Measurements from ENCODE around the gene BPIFB3. TPM values are rescaled to one million over a fixed set of nuclear protein-coding genes. Genes with fewer than 3 reads are reported as not detected.

Gene BPIFB3
- total RNA-seq, 1 donor from 2014 or later = not detected

DNA sequence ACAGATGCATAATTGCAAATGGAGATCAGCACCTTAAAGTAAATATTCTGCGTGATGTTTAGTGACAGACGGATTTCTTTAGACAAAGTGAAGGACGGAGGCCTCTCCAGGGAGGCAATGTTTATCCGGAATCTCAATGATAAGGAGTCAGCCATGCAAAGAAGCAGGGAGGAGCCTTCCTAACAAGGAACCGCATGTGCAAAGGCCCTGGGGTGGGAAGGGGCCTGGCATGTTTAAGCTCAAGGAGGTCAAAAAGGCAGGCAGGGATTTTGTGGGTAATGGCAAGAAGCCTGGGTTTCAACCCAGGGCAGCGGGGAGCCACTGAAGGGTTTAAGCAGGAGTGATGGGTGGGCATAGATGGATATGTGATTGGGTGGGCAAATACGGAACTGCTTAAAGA lies 678 bp downstream of the BPIFB3 start:
- no peaks in the 10 kb centered on the region for H3K9me3 ChIP-seq
- intact Hi-C loops (cut with DNase I) = no loop called here
- TF ChIP-seq, protein P1, sequence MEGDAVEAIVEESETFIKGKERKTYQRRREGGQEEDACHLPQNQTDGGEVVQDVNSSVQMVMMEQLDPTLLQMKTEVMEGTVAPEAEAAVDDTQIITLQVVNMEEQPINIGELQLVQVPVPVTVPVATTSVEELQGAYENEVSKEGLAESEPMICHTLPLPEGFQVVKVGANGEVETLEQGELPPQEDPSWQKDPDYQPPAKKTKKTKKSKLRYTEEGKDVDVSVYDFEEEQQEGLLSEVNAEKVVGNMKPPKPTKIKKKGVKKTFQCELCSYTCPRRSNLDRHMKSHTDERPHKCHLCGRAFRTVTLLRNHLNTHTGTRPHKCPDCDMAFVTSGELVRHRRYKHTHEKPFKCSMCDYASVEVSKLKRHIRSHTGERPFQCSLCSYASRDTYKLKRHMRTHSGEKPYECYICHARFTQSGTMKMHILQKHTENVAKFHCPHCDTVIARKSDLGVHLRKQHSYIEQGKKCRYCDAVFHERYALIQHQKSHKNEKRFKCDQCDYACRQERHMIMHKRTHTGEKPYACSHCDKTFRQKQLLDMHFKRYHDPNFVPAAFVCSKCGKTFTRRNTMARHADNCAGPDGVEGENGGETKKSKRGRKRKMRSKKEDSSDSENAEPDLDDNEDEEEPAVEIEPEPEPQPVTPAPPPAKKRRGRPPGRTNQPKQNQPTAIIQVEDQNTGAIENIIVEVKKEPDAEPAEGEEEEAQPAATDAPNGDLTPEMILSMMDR (IDR thresholded peaks at IDR 0.05) = no peak
- no peaks in the 10 kb centered on the region for H3K36me3 ChIP-seq
- H3K27ac ChIP-seq = no peak overlapping the region
- H3K4me3 ChIP-seq = no peak overlapping the region
- H3K27me3 ChIP-seq = no peaks in the 10 kb centered on the region
- no peaks in the 10 kb centered on the region for H3K4me1 ChIP-seq
- no peak for DNase-seq (ENCODE audit: low spot score in 2 of 2)

DNA sequence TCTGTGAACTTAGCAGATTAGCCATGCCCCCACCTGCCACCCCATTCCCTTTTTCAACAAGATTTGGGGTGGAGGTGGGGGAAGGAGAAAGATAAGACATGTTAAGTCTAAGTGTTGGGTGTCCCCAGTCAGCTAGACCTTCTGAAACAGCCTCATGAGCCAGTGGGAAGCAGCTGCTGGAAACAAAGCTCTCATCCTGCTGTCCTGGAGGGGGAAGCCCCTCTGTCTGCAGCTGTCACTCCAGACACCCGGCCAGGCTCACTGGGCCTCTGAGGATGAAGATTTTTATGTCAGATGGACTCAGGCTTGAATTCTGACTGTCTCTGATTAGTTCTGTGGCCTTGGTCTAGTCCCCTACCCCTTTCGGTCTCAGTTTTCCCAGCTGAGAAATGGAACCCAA lies 1.1 kb downstream of the BPIFB3 start:
- TF ChIP-seq, protein P1 (IDR thresholded peaks at IDR 0.05) = no peak
- Histone ChIP-seq H3K4me3 (no peak overlapping the region), H3K27ac (no peak overlapping the region), H3K27me3 (no peaks in the 10 kb centered on the region), H3K36me3 (no peaks in the 10 kb centered on the region), H3K9me3 (no peaks in the 10 kb centered on the region), H3K4me1 (no peaks in the 10 kb centered on the region)
- DNase-seq (ENCODE audit: low spot score in 2 of 2) = no peak
- intact Hi-C loops (cut with DNase I) = no loop called here

DNA sequence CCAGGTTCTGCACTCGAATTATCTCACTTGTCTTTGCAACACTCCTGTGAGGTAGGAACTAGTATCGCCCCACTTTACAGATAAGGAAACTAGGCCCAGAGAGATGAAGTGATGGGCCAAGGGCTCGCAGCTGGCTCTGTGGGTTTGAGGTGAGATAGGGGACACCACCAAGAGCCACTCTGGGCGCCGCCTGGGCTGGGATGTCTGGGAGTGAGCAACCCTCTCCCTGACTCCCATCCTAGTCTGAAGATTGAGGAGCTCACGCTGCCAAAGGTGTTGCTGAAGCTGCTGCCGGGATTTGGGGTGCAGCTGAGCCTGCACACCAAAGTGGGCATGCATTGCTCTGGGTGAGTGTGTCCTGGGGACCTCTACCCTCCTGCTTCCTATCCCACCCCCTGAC lies 5.4 kb downstream of the BPIFB3 start:
- H3K4me1 ChIP-seq = no peaks in the 10 kb centered on the region
- H3K27me3 ChIP-seq = no peaks in the 10 kb centered on the region
- no peak for DNase-seq (ENCODE audit: low spot score in 2 of 2)
- H3K36me3 ChIP-seq = no peaks in the 10 kb centered on the region
- no peak overlapping the region for H3K27ac ChIP-seq
- no peak overlapping the region for H3K4me3 ChIP-seq
- intact Hi-C loops (cut with DNase I) = no loop called here
- no peaks in the 10 kb centered on the region for H3K9me3 ChIP-seq
- TF ChIP-seq, protein P1 (IDR thresholded peaks at IDR 0.05) = no peak

DNA sequence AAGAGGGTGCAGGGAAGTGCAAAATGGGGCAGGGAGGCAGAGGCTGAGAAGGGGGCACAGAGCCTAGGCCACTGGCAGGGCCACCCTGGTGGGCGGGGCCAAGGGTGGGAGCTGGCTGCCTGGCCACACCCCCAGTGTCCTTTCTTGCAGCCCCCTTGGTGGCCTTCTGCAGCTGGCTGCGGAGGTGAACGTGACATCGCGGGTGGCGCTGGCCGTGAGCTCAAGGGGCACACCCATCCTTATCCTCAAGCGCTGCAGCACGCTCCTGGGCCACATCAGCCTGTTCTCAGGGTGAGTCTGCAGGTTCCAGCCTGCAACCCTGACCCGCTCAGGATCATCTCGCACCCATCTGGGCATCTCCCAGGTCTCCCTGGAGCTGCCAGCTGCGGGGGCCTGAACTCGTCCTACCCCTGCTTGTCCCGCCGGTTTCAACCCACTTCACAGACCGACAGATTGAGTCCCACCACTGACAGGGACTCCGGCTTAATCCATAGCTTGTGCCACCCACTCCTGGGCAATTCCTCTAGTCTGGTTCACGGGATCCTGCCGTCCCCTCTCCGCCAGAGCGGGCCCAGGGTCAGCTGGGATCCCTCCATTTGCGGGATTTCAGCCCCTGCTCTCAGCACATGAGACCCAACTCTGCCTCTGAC lies 6.2 kb downstream of the BPIFB3 start:
- Histone ChIP-seq H3K4me1 (no peaks in the 10 kb centered on the region), H3K27ac (no peak overlapping the region), H3K9me3 (no peaks in the 10 kb centered on the region), H3K27me3 (no peaks in the 10 kb centered on the region), H3K4me3 (no peak overlapping the region), H3K36me3 (no peaks in the 10 kb centered on the region)
- TF ChIP-seq, protein P1 (IDR thresholded peaks at IDR 0.05) = no peak
- no peak for DNase-seq (ENCODE audit: low spot score in 2 of 2)
- intact Hi-C loops (cut with DNase I) = no loop called here

DNA sequence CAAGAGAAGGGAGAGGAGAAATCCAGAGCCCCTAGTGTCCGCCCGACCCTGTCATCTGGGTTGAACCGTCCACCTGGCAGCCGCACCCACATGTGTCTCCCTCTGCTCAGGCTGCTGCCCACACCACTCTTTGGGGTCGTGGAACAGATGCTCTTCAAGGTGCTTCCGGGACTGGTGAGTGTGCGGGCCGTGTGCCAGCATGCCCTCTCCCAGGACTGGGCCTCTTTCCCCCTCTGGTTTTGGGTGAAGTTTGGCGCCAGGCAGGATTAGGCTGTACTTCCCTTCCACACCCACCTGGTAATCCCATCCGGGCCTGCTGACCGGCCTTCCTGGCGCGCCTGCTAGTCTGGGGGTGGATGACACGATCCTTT lies 7.9 kb downstream of the BPIFB3 start:
- Histone ChIP-seq H3K36me3 (no peaks in the 10 kb centered on the region), H3K4me3 (no peak overlapping the region), H3K9me3 (no peaks in the 10 kb centered on the region), H3K27me3 (no peaks in the 10 kb centered on the region), H3K27ac (no peak overlapping the region), H3K4me1 (no peaks in the 10 kb centered on the region)
- TF ChIP-seq, protein P1 (IDR thresholded peaks at IDR 0.05) = no peak
- intact Hi-C loops (cut with DNase I) = no loop called here
- no peak for DNase-seq (ENCODE audit: low spot score in 2 of 2)
